Measurements from ENCODE around the gene VPS51. TPM values are rescaled to one million over a fixed set of nuclear protein-coding genes. Genes with fewer than 3 reads are reported as not detected.

The VPS51 gene
- total and polyA plus RNA-seq, 9 of the 15 experiments (the other 6 are each of a cell fraction or from before 2014, with no cell fraction given), result 1.8 to 143 (median 46.8) TPM

- TF ChIP-seq, protein P1, sequence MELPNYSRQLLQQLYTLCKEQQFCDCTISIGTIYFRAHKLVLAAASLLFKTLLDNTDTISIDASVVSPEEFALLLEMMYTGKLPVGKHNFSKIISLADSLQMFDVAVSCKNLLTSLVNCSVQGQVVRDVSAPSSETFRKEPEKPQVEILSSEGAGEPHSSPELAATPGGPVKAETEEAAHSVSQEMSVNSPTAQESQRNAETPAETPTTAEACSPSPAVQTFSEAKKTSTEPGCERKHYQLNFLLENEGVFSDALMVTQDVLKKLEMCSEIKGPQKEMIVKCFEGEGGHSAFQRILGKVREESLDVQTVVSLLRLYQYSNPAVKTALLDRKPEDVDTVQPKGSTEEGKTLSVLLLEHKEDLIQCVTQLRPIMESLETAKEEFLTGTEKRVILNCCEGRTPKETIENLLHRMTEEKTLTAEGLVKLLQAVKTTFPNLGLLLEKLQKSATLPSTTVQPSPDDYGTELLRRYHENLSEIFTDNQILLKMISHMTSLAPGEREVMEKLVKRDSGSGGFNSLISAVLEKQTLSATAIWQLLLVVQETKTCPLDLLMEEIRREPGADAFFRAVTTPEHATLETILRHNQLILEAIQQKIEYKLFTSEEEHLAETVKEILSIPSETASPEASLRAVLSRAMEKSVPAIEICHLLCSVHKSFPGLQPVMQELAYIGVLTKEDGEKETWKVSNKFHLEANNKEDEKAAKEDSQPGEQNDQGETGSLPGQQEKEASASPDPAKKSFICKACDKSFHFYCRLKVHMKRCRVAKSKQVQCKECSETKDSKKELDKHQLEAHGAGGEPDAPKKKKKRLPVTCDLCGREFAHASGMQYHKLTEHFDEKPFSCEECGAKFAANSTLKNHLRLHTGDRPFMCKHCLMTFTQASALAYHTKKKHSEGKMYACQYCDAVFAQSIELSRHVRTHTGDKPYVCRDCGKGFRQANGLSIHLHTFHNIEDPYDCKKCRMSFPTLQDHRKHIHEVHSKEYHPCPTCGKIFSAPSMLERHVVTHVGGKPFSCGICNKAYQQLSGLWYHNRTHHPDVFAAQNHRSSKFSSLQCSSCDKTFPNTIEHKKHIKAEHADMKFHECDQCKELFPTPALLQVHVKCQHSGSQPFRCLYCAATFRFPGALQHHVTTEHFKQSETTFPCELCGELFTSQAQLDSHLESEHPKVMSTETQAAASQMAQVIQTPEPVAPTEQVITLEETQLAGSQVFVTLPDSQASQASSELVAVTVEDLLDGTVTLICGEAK (IDR thresholded peaks at IDR 0.05), result peak; percentile 100
- TF ChIP-seq, protein P1 (CRISPR knock-in tag; IDR thresholded peaks at IDR 0.05), result peak; percentile 100
- TF ChIP-seq NR3C1 (CRISPR knock-in tag; IDR thresholded peaks at IDR 0.05) (no peak), CBFA2T3 (IDR thresholded peaks at IDR 0.05) (peak; percentile 24; the same call in 1 of the 2 replicates), E2F3 (CRISPR knock-in tag; IDR thresholded peaks at IDR 0.05) (no peak), MED1 (CRISPR knock-in tag; IDR thresholded peaks at IDR 0.05; ENCODE audit: borderline replicate concordance) (no peak), ZNF644 (tag; IDR thresholded peaks at IDR 0.05; ENCODE audit: low read depth) (peak; percentile 45; the same call in 1 of the 2 replicates), NRF1 (conservative IDR thresholded peaks at IDR 0.05 in 1 of 2, IDR thresholded peaks at IDR 0.05 in 1 of 2) (peak; percentile 66 to 70), EWSR1 (IDR thresholded peaks at IDR 0.05; ENCODE audit: borderline replicate concordance, low read depth, partially characterized antibody) (no peak), ETV6 (IDR thresholded peaks at IDR 0.05; ENCODE audit: borderline replicate concordance in 1 of 2, low read depth in 2 of 2, low read length in 1 of 2) (peak; percentile 10 to 57; a peak in 1 of 4 replicates), ETV6 (CRISPR knock-in tag; IDR thresholded peaks at IDR 0.05; ENCODE audit: borderline replicate concordance) (no peak), MTA2 (IDR thresholded peaks at IDR 0.05; ENCODE audit: low read depth) (0 out of 2 replicates have a peak, but pooled peaks have one; percentile 18), GTF2F1 (IDR thresholded peaks at IDR 0.05; ENCODE audit: low read depth, low read length) (peak; percentile 88), DIDO1 (tag; IDR thresholded peaks at IDR 0.05; ENCODE audit: low read depth) (peak; percentile 97), DACH1 (IDR thresholded peaks at IDR 0.05; ENCODE audit: partially characterized antibody) (no peak), LARP7 (IDR thresholded peaks at IDR 0.05) (no peak)
- TF ChIP-seq, protein P2, sequence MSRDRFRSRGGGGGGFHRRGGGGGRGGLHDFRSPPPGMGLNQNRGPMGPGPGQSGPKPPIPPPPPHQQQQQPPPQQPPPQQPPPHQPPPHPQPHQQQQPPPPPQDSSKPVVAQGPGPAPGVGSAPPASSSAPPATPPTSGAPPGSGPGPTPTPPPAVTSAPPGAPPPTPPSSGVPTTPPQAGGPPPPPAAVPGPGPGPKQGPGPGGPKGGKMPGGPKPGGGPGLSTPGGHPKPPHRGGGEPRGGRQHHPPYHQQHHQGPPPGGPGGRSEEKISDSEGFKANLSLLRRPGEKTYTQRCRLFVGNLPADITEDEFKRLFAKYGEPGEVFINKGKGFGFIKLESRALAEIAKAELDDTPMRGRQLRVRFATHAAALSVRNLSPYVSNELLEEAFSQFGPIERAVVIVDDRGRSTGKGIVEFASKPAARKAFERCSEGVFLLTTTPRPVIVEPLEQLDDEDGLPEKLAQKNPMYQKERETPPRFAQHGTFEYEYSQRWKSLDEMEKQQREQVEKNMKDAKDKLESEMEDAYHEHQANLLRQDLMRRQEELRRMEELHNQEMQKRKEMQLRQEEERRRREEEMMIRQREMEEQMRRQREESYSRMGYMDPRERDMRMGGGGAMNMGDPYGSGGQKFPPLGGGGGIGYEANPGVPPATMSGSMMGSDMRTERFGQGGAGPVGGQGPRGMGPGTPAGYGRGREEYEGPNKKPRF (IDR thresholded peaks at IDR 0.05; ENCODE audit: low read depth, low read length), result no peak
These were observed at the start of gene VPS51 (continued) for GRCh38 chr11:65095974-65096806.

All from K562 (cell line).